Activated B cell treated with CpG ODN at 0.5 μM for 24 hours (primary cell): ENCODE results near the gene ANKRD61. TPM values are rescaled to one million over a fixed set of nuclear protein-coding genes. Genes with fewer than 3 reads are reported as not detected.

Experiments used
- ATAC-seq: fragments of 200-7000 bp; cut with Tn5 transposase; one replicate; pipeline ENCODE4 v1.10.0; 2021; ENCODE audit warnings: low read depth, mild to moderate bottlenecking, moderate library complexity
- CTCF ChIA-PET: fragments of 350-600 bp; sonication (Branson Sonifier 250); formaldehyde crosslinking; loops from one replicate; lab custom pipeline; 2021; ENCODE audit warnings: antibody characterized with exemption; lab: Charles Lee
- POLR2A ChIA-PET: fragments of 350-600 bp; sonication (Branson Sonifier 250); formaldehyde crosslinking; loops from one replicate; lab custom pipeline; 2021; ENCODE audit warnings: antibody characterized with exemption; lab: Charles Lee
- DNase-seq: peaks from one replicate; pipeline ENCODE4 v3.0.0; 2022
- H3K27ac Mint-ChIP-seq: one replicate; pipeline ENCODE4 v1.8.0; 2020; ENCODE audit warnings: mixed read lengths
- H3K27me3 Mint-ChIP-seq: one replicate; pipeline ENCODE4 v1.8.0; 2021; ENCODE audit warnings: mixed read lengths
- H3K36me3 Mint-ChIP-seq: one replicate; pipeline ENCODE4 v1.8.0; 2021; ENCODE audit warnings: low read depth, mixed read lengths
- H3K4me1 Mint-ChIP-seq: one replicate; pipeline ENCODE4 v1.8.0; 2021; ENCODE audit warnings: mixed read lengths
- H3K4me3 Mint-ChIP-seq: one replicate; pipeline ENCODE4 v1.8.0; 2020; ENCODE audit warnings: mild to moderate bottlenecking, mixed read lengths
- H3K9me3 Mint-ChIP-seq: one replicate; pipeline ENCODE4 v1.8.0; 2020; ENCODE audit warnings: mixed read lengths
- CTCF ChIP-seq: fragments of 200-600 bp; IDR thresholded peaks from one replicate; pipeline ENCODE4 v1.8.0; 2022; ENCODE audit warnings: antibody characterized with exemption, mild to moderate bottlenecking
- intact Hi-C: fragments of 100-400 bp; cut with micrococcal nuclease; formaldehyde crosslinking; loops from one replicate; pipeline ENCODE4 v1.15.1; 2024
- total RNA-seq: library from RNA; stranded (reverse); gene quantifications from 2 replicates; pipeline ENCODE4 v1.2.3, GENCODE V29; 2022

ANKRD61 gene
- total RNA-seq, 1 donor from 2014 or later: not detected

GRCh38 chr7:6026011-6026819 is 5.0 kb upstream of the ANKRD61 start:
- H3K27ac Mint-ChIP-seq: peak overlapping the region; percentile 91
- ATAC-seq (peak; percentile 98), DNase-seq (peak; percentile 44)
- peaks cover 26% of the 10 kb centered on the region for H3K4me1 Mint-ChIP-seq
- no peak for TF ChIP-seq CTCF
- no peaks in the 10 kb centered on the region for H3K9me3 Mint-ChIP-seq
- intact Hi-C loops: loop anchor here (1.0 kb wide), 1 partner anchor 17 kb away; the partner anchor contains the start of genes AIMP2 and PMS2
- CTCF ChIA-PET: interaction anchor here (0.6 kb wide), 1 partner anchor 29 kb away, joined by 3 read pairs; no protein-coding TSS in a partner anchor
- no peaks in the 10 kb centered on the region for H3K27me3 Mint-ChIP-seq
- POLR2A ChIA-PET: interaction anchor here (0.7 to 2.4 kb wide), 2 partner anchors 17 to 324 kb away, joined by 4 to 12 read pairs; partner anchors contain the start of genes AIMP2 and PMS2
- peak overlapping the region; percentile 77 for H3K4me3 Mint-ChIP-seq
- H3K36me3 Mint-ChIP-seq: peaks cover 82% of the 10 kb centered on the region

DNA sequence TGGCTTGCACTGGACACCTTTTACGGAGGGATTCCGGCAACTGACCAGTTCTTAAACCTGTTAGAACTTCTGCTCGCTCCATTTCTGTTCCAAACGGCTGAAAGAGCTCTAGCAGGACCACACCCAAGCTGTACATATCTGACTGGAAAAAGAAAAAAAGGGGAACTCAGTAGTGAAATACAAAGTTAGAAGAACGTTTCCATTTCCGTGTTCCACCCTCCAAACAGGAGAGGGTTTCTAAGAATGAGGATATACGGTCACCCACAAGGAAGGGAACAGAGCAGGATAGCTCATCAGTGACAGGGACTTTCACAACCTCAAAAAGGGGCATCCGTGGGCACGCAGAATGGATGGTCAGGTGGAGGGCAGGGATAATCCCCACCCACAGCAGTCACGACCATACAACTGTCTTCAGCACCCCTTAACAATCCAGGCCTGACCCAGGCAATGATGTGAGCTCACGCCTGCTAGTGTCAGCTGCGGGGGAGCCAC is 4.3 kb upstream of the ANKRD61 start:
- Mint-ChIP-seq H3K9me3 (no peaks in the 10 kb centered on the region), H3K4me1 (peaks cover 26% of the 10 kb centered on the region), H3K27me3 (no peaks in the 10 kb centered on the region), H3K4me3 (peak overlapping the region; percentile 77), H3K27ac (peak overlapping the region; percentile 91), H3K36me3 (peaks cover 82% of the 10 kb centered on the region)
- ChIA-PET CTCF (interaction anchor here (0.8 kb wide), 1 partner anchor 18 kb away, joined by 4 read pairs; the partner anchor contains the start of genes AIMP2 and PMS2), POLR2A (interaction anchor here (0.7 to 2.4 kb wide), 2 partner anchors 18 to 323 kb away, joined by 4 to 12 read pairs; partner anchors contain the start of genes AIMP2 and PMS2)
- no peak for TF ChIP-seq CTCF
- intact Hi-C loops: loop anchor here (1.0 kb wide), 1 partner anchor 18 kb away; the partner anchor contains the start of genes AIMP2 and PMS2
- no peak for DNase-seq
- peak; percentile 32 for ATAC-seq

DNA sequence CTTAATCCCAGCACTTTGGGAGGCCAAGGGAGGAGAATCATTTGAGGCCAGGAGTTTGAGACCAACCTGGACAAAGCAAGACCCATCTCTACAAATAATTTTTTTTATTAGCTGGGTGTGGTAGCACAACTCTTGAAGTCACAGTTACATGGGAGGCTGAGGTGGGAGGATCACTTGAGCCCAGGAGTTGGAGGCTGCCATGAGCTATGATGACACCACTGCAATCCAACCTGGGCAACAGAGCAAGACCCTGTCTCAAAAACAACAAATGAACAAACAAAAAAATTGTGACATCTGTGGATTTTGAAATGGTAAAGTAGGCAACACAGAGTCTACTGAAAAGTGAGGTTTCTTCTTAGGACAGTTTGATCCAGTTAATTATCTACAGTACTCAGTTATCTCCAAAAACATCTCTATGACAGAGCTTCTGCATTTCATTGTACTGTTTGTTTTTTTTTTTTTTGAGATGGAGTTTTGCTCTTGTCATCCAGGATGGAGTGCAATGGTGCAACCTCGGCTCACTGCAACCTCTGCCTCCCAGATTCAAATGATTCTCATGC is 3.3 kb upstream of the ANKRD61 start:
- H3K4me3 Mint-ChIP-seq: no peak overlapping the region
- DNase-seq (no peak), ATAC-seq (no peak)
- H3K9me3 Mint-ChIP-seq: no peaks in the 10 kb centered on the region
- no peaks in the 10 kb centered on the region for H3K27me3 Mint-ChIP-seq
- peak overlapping the region; percentile 91 for H3K27ac Mint-ChIP-seq
- H3K36me3 Mint-ChIP-seq: peaks cover 77% of the 10 kb centered on the region
- intact Hi-C loops: no loop called here
- H3K4me1 Mint-ChIP-seq: peaks cover 26% of the 10 kb centered on the region
- ChIA-PET CTCF (interaction anchor here (0.8 kb wide), 1 partner anchor 20 kb away, joined by 4 read pairs; the partner anchor contains the start of genes AIMP2 and PMS2), POLR2A (interaction anchor here (0.7 to 2.4 kb wide), 2 partner anchors 19 to 319 kb away, joined by 6 to 12 read pairs; partner anchors contain the start of genes AIMP2 and PMS2)
- no peak for TF ChIP-seq CTCF

DNA sequence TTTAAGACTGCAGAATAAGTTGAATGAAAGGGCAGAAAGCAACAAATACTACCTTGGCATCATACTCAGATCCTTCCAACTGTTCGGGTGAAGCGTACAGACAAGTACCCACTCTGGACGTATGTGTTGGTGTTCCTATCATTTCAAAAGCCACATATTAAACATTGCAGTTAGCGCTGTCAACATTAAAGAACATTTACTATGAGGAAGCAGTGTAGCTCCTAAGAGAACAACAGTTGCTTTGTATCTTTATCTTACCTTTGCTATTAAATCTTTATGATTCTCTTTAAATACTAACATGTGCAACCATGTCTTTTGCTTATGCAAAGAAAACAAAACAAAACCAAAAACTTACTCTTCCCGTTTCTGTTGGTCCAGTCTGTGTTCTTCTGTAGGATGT is 2.6 kb upstream of the ANKRD61 start:
- TF ChIP-seq CTCF: no peak
- peaks cover 76% of the 10 kb centered on the region for H3K36me3 Mint-ChIP-seq
- no peak overlapping the region for H3K27ac Mint-ChIP-seq
- H3K27me3 Mint-ChIP-seq: no peaks in the 10 kb centered on the region
- ChIA-PET POLR2A (no interaction called here), CTCF (no interaction called here)
- DNase-seq (no peak), ATAC-seq (no peak)
- intact Hi-C loops: no loop called here
- H3K4me3 Mint-ChIP-seq: no peak overlapping the region
- peaks cover 26% of the 10 kb centered on the region for H3K4me1 Mint-ChIP-seq
- H3K9me3 Mint-ChIP-seq: no peaks in the 10 kb centered on the region
